ENCODE measurements around the gene CUTC.

CUTC gene

DNA sequence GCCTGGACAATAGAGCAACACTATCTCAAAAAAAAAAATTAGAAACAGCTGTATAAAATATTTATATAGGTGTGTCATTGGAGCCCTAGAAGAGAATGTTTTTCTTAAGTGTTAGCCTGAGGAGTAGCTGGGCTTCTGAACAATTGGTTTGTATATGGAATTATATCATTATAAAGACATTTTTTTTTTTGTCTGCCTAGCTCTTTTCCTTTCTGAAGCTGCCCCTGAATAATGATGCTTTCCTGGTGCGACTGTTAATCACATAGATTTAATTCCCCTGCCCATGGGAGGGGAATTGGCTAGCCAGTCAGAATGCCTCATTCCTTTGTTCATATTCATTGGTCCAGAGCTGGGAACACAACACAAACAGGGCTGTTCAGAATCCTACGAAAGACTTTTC is 36.5 kb downstream of the CUTC start:
- DNase-seq (ENCODE audit: low read depth), result no peak
- TF ChIP-seq, protein P1, sequence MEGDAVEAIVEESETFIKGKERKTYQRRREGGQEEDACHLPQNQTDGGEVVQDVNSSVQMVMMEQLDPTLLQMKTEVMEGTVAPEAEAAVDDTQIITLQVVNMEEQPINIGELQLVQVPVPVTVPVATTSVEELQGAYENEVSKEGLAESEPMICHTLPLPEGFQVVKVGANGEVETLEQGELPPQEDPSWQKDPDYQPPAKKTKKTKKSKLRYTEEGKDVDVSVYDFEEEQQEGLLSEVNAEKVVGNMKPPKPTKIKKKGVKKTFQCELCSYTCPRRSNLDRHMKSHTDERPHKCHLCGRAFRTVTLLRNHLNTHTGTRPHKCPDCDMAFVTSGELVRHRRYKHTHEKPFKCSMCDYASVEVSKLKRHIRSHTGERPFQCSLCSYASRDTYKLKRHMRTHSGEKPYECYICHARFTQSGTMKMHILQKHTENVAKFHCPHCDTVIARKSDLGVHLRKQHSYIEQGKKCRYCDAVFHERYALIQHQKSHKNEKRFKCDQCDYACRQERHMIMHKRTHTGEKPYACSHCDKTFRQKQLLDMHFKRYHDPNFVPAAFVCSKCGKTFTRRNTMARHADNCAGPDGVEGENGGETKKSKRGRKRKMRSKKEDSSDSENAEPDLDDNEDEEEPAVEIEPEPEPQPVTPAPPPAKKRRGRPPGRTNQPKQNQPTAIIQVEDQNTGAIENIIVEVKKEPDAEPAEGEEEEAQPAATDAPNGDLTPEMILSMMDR (IDR thresholded peaks at IDR 0.05; ENCODE audit: low read length, missing control alignments), result no peak
- H3K4me3 ChIP-seq (replicated peaks; ENCODE audit: low read depth, low read length), result no peak overlapping the region

DNA sequence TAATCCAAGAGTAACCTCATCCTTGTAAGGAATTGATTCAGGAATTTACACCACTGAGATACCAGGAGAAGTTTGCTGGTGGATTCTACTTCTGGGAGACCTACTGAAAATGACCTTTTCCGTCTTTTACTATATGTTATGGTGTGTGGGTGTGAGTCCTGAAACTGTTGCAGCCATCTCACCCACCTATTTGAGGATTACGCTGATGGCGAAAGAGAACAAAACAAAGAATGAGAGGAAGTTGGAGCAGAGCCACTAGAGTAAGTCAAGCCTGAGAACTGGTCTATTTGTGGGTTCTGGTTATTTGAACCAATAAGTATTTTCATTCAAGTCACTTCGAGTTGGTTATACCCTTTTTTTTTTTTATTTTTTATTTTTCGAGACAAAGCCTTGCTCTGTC is 37.7 kb downstream of the CUTC start:
- no peak for DNase-seq (ENCODE audit: low read depth)
- TF ChIP-seq, protein P1 (IDR thresholded peaks at IDR 0.05; ENCODE audit: low read length, missing control alignments), result no peak

DNA sequence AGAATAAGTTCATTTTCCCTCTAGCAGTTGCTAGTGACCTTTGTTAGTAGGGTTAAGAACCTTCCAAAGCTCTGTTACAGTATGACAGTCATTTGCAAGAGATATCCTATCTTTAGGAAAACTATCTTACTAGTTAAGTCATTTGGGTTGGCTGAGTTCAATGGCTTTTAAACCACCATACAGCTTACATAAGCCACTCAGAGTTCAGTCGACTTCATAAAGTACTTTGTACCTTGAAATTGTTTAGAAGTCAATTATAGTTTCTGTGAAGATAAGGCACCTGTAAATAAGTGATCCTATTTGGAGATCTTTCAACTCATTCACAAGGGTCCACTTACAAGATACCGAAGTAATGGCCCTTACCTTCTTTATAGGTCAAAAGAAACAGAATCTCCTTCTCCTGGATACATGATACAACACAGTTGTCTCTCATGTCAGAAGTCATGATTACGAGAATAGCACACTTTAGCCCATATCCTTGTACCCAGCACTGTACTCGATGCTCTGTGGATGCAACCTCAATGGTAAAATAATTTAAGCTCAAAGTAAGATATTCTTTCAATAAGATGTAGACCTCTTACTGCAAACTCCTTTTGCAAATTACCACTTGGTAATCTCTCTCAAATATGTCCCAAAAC is 38.5 kb downstream of the CUTC start:
- TF ChIP-seq, protein P1 (IDR thresholded peaks at IDR 0.05; ENCODE audit: low read length, missing control alignments), result no peak
- no peak overlapping the region for H3K4me3 ChIP-seq (replicated peaks; ENCODE audit: low read depth, low read length)
- no peak for DNase-seq (ENCODE audit: low read depth)

More for the DNA sequence above, 37.7 kb downstream of the CUTC start:
- no peak overlapping the region for H3K4me3 ChIP-seq (replicated peaks; ENCODE audit: low read depth, low read length)

DNA sequence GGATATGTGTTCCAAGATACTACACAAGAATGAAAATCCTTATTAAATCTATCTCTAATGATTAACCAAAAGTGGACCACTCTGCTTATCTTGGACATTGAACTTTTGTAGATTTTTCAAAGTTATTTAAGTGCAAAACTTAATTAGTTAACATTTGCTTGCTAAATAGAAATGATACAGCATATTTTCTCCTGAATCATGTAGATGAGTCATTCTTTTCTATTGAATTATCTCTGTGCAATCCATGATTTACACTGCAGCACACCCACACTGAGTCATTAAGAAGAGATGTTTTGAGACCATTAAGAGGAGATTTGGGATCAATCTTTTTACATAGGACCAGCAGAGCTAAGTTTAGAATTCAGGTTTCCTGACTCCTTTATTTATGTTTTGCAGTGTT is 43.8 kb downstream of the CUTC start:
- DNase-seq (ENCODE audit: low read depth), result peak; percentile 81
- TF ChIP-seq, protein P1 (IDR thresholded peaks at IDR 0.05; ENCODE audit: low read length, missing control alignments), result no peak
- H3K4me3 ChIP-seq (replicated peaks; ENCODE audit: low read depth, low read length), result no peak overlapping the region

DNA sequence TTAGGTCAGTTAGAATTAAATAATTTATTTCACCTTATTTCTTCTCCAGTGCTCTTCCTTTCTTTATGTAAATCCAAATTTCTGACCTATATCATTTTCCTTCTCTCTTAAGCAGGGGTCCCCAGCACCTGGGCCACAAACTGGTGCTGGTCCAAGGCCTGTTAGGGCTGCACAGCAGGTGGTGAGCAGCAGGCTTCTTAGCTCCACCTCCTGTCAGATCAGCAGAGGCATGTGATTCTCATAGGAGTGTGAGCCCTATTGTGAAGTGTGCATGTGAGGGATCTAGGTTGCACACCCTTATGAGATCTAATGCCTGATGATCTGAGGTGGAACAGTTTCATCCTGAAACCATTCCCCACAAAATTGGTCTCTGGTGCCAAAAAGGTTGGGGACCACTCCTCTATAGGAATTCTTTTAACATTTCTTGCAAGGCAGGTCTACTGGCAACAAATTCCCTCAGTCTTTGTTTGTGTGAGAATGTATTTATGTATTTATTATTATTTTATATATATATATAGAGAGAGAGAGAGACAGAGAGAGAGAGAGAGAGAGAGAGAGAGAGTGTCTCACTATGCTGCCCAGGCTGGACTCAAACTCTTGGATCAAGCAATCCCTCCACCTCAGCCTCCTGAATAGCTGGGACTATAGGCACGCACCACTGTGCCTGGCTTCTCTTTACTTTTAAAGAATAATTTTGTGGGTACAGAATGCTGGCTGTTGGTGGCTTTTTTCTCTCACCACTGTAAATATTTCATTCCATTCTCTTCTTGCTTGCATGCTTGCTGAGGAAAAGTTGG is 46.1 kb downstream of the CUTC start:
- H3K4me3 ChIP-seq (replicated peaks; ENCODE audit: low read depth, low read length), result no peak overlapping the region
- TF ChIP-seq, protein P1 (IDR thresholded peaks at IDR 0.05; ENCODE audit: low read length, missing control alignments), result no peak
- no peak for DNase-seq (ENCODE audit: low read depth)

DNA sequence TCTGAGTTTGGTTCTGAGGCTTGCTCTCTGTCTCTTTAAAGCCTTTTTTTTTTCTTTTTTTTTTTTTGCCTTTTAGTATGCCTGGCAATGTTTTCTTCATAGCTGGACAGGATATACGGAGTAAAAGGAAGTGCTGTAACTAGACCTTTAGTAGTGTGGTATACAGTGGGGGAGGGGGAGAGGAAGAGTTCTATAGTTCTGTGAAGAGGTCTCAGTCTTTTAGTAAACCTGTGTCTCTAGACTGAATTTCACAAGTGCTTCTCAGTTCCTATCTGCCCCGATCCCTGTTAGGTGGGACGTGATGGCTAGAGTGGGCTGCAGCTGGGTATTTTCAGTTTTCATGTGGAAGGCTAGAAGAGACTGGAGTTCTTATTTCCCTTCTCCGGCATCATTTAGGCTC is 47.3 kb downstream of the CUTC start:
- peak overlapping the region; percentile 50 for H3K4me3 ChIP-seq (replicated peaks; ENCODE audit: low read depth, low read length)
- TF ChIP-seq, protein P1 (IDR thresholded peaks at IDR 0.05; ENCODE audit: low read length, missing control alignments), result no peak
- DNase-seq (ENCODE audit: low read depth), result peak; percentile 93

Data from fibroblast of pulmonary artery (primary cell).